NCI-H69 (cell line): ENCODE data around the gene ACOT8.
A peak's percentile ranks its signal among the peaks of the same experiment; 100 is the strongest.

Experiments used
- DNase-seq: peaks from one replicate; lab custom pipeline; 2025; lab: John Stamatoyannopoulos, UW

The ACOT8 gene

GRCh38 chr20:45792317-45793118 lies 64.7 kb downstream of the ACOT8 start:
- peak; percentile 18 for DNase-seq
